ENCODE measurements around the gene MEGF6.

Gene MEGF6

GRCh38 chr1:3444736-3445135 lies 166.6 kb downstream of the MEGF6 start:
- Mint-ChIP-seq H3K27ac (no peak overlapping the region), H3K36me3 (ENCODE audit: low read depth) (no peaks in the 10 kb centered on the region), H3K9me3 (peaks cover 2% of the 10 kb centered on the region), H3K27me3 (peaks cover 24% of the 10 kb centered on the region), H3K4me1 (ENCODE audit: low read depth) (no peaks in the 10 kb centered on the region), H3K4me3 (no peak overlapping the region)
- no peak for DNase-seq

GRCh38 chr1:3444298-3444697 lies 167.0 kb downstream of the MEGF6 start:
- DNase-seq: no peak
- Mint-ChIP-seq H3K27ac (no peak overlapping the region), H3K9me3 (peaks cover 2% of the 10 kb centered on the region), H3K36me3 (ENCODE audit: low read depth) (no peaks in the 10 kb centered on the region), H3K27me3 (peaks cover 21% of the 10 kb centered on the region), H3K4me3 (no peak overlapping the region), H3K4me1 (ENCODE audit: low read depth) (no peaks in the 10 kb centered on the region)

- no peak for DNase-seq
- H3K36me3 Mint-ChIP-seq (ENCODE audit: low read depth): no peaks in the 10 kb centered on the region
- peaks cover 2% of the 10 kb centered on the region for H3K9me3 Mint-ChIP-seq
- H3K27me3 Mint-ChIP-seq: peaks cover 19% of the 10 kb centered on the region
- H3K4me1 Mint-ChIP-seq (ENCODE audit: low read depth): no peaks in the 10 kb centered on the region
- no peak overlapping the region for H3K4me3 Mint-ChIP-seq
- no peak overlapping the region for H3K27ac Mint-ChIP-seq
These were observed 167.5 kb downstream of the MEGF6 start for GRCh38 chr1:3443807-3444206.

- Mint-ChIP-seq H3K4me1 (ENCODE audit: low read depth) (no peaks in the 10 kb centered on the region), H3K9me3 (peaks cover 2% of the 10 kb centered on the region), H3K27ac (no peak overlapping the region), H3K4me3 (no peak overlapping the region), H3K36me3 (ENCODE audit: low read depth) (no peaks in the 10 kb centered on the region), H3K27me3 (peaks cover 18% of the 10 kb centered on the region)
- no peak for DNase-seq
These were observed 168.4 kb downstream of the MEGF6 start for GRCh38 chr1:3442901-3443300.

- Mint-ChIP-seq H3K9me3 (peaks cover 2% of the 10 kb centered on the region), H3K27me3 (peaks cover 18% of the 10 kb centered on the region), H3K27ac (no peak overlapping the region), H3K4me1 (ENCODE audit: low read depth) (no peaks in the 10 kb centered on the region), H3K4me3 (no peak overlapping the region), H3K36me3 (ENCODE audit: low read depth) (no peaks in the 10 kb centered on the region)
- no peak for DNase-seq
These were observed 169.0 kb downstream of the MEGF6 start for GRCh38 chr1:3442331-3442730.

GRCh38 chr1:3441880-3442279 lies 169.4 kb downstream of the MEGF6 start:
- H3K27ac Mint-ChIP-seq: no peak overlapping the region
- H3K4me1 Mint-ChIP-seq (ENCODE audit: low read depth): no peaks in the 10 kb centered on the region
- no peak for DNase-seq
- peaks cover 18% of the 10 kb centered on the region for H3K27me3 Mint-ChIP-seq
- no peaks in the 10 kb centered on the region for H3K36me3 Mint-ChIP-seq (ENCODE audit: low read depth)
- H3K9me3 Mint-ChIP-seq: peaks cover 2% of the 10 kb centered on the region
- H3K4me3 Mint-ChIP-seq: no peak overlapping the region

GRCh38 chr1:3441410-3441847 lies 169.9 kb downstream of the MEGF6 start:
- Mint-ChIP-seq H3K36me3 (ENCODE audit: low read depth) (no peaks in the 10 kb centered on the region), H3K4me3 (no peak overlapping the region), H3K27ac (no peak overlapping the region), H3K9me3 (peaks cover 2% of the 10 kb centered on the region), H3K27me3 (peaks cover 18% of the 10 kb centered on the region), H3K4me1 (ENCODE audit: low read depth) (no peaks in the 10 kb centered on the region)
- DNase-seq: no peak

- Mint-ChIP-seq H3K4me1 (ENCODE audit: low read depth) (no peaks in the 10 kb centered on the region), H3K4me3 (no peak overlapping the region), H3K27me3 (peaks cover 18% of the 10 kb centered on the region), H3K27ac (no peak overlapping the region), H3K36me3 (ENCODE audit: low read depth) (no peaks in the 10 kb centered on the region), H3K9me3 (no peaks in the 10 kb centered on the region)
- DNase-seq: no peak
These were observed 170.4 kb downstream of the MEGF6 start for GRCh38 chr1:3440711-3441409.

GRCh38 chr1:3440300-3440681 lies 171.0 kb downstream of the MEGF6 start:
- no peak overlapping the region for H3K27ac Mint-ChIP-seq
- H3K4me1 Mint-ChIP-seq (ENCODE audit: low read depth): no peaks in the 10 kb centered on the region
- H3K4me3 Mint-ChIP-seq: no peak overlapping the region
- H3K36me3 Mint-ChIP-seq (ENCODE audit: low read depth): no peaks in the 10 kb centered on the region
- no peak for DNase-seq
- H3K9me3 Mint-ChIP-seq: no peaks in the 10 kb centered on the region
- H3K27me3 Mint-ChIP-seq: peaks cover 18% of the 10 kb centered on the region
